Liver (tissue), 3 donors: ENCODE results near the gene SP140.
A peak's percentile ranks its signal among the peaks of the same experiment; 100 is the strongest.

ENCODE experiments used
- EGR1 ChIP-seq, 2 donors: IDR thresholded peaks; 2 replicates each; pipeline ENCODE4 v1.6.1; 2016 to 2018; ENCODE audit warnings: antibody characterized with exemption in 2 of 2, low read depth in 2 of 2
- FOXA1 ChIP-seq: IDR thresholded peaks from 2 replicates; pipeline ENCODE4 v1.6.1; 2016; ENCODE audit warnings: antibody characterized with exemption
- GABPA ChIP-seq, 2 donors: IDR thresholded peaks in 1 of 2; conservative IDR thresholded peaks in 1 of 2; 2 replicates each; pipeline ENCODE4 v1.6.1; 2016; ENCODE audit warnings: antibody characterized with exemption in 2 of 2, mild to moderate bottlenecking in 1 of 2, moderate library complexity in 1 of 2
- HNF4G ChIP-seq: IDR thresholded peaks from 2 replicates; pipeline ENCODE4 v1.6.1; 2016; ENCODE audit warnings: antibody characterized with exemption
- JUND ChIP-seq, 2 donors: IDR thresholded peaks; 2 replicates each; pipeline ENCODE4 v1.6.1; 2016; ENCODE audit warnings: antibody characterized with exemption in 2 of 2
- RAD21 ChIP-seq, 2 donors: IDR thresholded peaks; 2 replicates each; pipeline ENCODE4 v1.6.1; 2016; ENCODE audit warnings: antibody characterized with exemption in 2 of 2, mild to moderate bottlenecking in 2 of 2
- RXRA ChIP-seq, 2 donors: IDR thresholded peaks; 2 replicates each; pipeline ENCODE4 v1.6.1; 2017 to 2018; ENCODE audit warnings: antibody characterized with exemption in 2 of 2, mild to moderate bottlenecking in 1 of 2
- TAF1 ChIP-seq: conservative IDR thresholded peaks from 2 replicates; pipeline ENCODE4 v1.6.1; 2016; ENCODE audit warnings: antibody characterized with exemption, mild to moderate bottlenecking
- TF ChIP-seq, protein P1 (sequence below): fragments of 150-350 bp; IDR thresholded peaks from 2 replicates; pipeline ENCODE4 v1.5.1; 2017; ENCODE audit warnings: improper control_type of control experiment, low read depth, low read length; ENCODE audit not compliant: missing input control
- TF ChIP-seq, protein P2 (sequence below): IDR thresholded peaks from 2 replicates; pipeline ENCODE4 v1.6.1; 2016; ENCODE audit warnings: antibody characterized with exemption
- TF ChIP-seq, protein P3 (sequence below): IDR thresholded peaks from 2 replicates; pipeline ENCODE4 v1.6.1; 2016; ENCODE audit warnings: antibody characterized with exemption, mild to moderate bottlenecking
- TF ChIP-seq, protein P4 (sequence below): IDR thresholded peaks from 2 replicates; pipeline ENCODE4 v1.6.1; 2016; ENCODE audit warnings: antibody characterized with exemption
- TF ChIP-seq, protein P5 (sequence below): IDR thresholded peaks from 2 replicates; pipeline ENCODE4 v1.6.1; 2016; ENCODE audit warnings: antibody characterized with exemption
- donor health status: healthy.
- donor health status: healthy.

DNA sequence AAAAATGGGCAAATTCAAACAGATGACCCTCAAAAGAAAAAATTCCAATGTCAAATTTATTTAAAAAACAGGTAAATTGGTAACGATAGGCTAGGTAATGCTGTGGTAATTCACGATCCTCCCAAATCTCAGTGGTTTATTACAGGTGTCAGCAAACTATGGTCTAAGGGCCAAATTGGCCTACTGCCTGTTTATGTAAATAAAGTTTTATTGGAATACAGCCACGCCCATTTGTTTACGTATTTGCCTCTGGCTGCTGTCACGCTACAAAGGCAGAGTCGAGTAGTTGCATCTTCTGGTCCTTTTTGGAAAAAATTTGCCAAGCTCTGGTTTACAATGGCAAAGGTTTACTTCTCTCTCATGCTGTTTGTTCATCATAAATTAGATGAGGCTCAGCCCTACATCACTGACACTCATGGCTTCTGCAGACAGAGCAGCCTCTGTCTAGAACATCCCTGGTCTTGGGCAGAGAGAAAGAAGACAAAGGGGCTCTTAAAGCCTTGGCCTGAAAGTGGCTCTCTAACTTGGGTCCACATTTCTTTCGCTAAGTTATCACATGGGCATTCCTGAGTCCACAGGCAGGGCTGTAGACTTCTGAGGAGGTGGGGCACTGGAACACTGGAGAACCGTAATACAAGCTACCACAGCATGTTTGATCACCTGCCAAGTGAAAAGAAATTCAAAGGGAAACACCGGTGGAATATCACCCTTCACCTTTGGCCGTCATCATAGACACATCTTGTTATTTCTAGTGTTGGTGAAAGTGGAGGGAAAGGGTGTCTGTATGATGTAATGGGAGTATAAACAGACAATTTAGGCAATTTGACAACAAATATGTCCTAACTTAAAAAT is 40.6 kb upstream of the SP140 start:
- TF ChIP-seq RAD21 (IDR thresholded peaks at IDR 0.05), result no peak
- TF ChIP-seq, protein P1, sequence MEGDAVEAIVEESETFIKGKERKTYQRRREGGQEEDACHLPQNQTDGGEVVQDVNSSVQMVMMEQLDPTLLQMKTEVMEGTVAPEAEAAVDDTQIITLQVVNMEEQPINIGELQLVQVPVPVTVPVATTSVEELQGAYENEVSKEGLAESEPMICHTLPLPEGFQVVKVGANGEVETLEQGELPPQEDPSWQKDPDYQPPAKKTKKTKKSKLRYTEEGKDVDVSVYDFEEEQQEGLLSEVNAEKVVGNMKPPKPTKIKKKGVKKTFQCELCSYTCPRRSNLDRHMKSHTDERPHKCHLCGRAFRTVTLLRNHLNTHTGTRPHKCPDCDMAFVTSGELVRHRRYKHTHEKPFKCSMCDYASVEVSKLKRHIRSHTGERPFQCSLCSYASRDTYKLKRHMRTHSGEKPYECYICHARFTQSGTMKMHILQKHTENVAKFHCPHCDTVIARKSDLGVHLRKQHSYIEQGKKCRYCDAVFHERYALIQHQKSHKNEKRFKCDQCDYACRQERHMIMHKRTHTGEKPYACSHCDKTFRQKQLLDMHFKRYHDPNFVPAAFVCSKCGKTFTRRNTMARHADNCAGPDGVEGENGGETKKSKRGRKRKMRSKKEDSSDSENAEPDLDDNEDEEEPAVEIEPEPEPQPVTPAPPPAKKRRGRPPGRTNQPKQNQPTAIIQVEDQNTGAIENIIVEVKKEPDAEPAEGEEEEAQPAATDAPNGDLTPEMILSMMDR, result no peak
- TF ChIP-seq GABPA (IDR thresholded peaks at IDR 0.05 in 1 of 2, conservative IDR thresholded peaks at IDR 0.05 in 1 of 2), result no peak
- TF ChIP-seq, protein P2, sequence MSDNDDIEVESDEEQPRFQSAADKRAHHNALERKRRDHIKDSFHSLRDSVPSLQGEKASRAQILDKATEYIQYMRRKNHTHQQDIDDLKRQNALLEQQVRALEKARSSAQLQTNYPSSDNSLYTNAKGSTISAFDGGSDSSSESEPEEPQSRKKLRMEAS, result no peak
- TF ChIP-seq, protein P3, sequence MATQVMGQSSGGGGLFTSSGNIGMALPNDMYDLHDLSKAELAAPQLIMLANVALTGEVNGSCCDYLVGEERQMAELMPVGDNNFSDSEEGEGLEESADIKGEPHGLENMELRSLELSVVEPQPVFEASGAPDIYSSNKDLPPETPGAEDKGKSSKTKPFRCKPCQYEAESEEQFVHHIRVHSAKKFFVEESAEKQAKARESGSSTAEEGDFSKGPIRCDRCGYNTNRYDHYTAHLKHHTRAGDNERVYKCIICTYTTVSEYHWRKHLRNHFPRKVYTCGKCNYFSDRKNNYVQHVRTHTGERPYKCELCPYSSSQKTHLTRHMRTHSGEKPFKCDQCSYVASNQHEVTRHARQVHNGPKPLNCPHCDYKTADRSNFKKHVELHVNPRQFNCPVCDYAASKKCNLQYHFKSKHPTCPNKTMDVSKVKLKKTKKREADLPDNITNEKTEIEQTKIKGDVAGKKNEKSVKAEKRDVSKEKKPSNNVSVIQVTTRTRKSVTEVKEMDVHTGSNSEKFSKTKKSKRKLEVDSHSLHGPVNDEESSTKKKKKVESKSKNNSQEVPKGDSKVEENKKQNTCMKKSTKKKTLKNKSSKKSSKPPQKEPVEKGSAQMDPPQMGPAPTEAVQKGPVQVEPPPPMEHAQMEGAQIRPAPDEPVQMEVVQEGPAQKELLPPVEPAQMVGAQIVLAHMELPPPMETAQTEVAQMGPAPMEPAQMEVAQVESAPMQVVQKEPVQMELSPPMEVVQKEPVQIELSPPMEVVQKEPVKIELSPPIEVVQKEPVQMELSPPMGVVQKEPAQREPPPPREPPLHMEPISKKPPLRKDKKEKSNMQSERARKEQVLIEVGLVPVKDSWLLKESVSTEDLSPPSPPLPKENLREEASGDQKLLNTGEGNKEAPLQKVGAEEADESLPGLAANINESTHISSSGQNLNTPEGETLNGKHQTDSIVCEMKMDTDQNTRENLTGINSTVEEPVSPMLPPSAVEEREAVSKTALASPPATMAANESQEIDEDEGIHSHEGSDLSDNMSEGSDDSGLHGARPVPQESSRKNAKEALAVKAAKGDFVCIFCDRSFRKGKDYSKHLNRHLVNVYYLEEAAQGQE, result no peak
- TF ChIP-seq, protein P4, sequence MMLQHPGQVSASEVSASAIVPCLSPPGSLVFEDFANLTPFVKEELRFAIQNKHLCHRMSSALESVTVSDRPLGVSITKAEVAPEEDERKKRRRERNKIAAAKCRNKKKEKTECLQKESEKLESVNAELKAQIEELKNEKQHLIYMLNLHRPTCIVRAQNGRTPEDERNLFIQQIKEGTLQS, result no peak
- TF ChIP-seq TAF1, result no peak
- peak in 1 of 2 donors; percentile 35 for TF ChIP-seq RXRA (IDR thresholded peaks at IDR 0.05)
- no peak for TF ChIP-seq JUND (IDR thresholded peaks at IDR 0.05)
- TF ChIP-seq FOXA1, result no peak
- TF ChIP-seq, protein P5, sequence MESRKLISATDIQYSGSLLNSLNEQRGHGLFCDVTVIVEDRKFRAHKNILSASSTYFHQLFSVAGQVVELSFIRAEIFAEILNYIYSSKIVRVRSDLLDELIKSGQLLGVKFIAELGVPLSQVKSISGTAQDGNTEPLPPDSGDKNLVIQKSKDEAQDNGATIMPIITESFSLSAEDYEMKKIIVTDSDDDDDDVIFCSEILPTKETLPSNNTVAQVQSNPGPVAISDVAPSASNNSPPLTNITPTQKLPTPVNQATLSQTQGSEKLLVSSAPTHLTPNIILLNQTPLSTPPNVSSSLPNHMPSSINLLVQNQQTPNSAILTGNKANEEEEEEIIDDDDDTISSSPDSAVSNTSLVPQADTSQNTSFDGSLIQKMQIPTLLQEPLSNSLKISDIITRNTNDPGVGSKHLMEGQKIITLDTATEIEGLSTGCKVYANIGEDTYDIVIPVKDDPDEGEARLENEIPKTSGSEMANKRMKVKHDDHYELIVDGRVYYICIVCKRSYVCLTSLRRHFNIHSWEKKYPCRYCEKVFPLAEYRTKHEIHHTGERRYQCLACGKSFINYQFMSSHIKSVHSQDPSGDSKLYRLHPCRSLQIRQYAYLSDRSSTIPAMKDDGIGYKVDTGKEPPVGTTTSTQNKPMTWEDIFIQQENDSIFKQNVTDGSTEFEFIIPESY, result no peak
- TF ChIP-seq HNF4G, result no peak
- TF ChIP-seq EGR1 (IDR thresholded peaks at IDR 0.05; ENCODE audit: low read depth in 2 of 2), result no peak
